ENCODE measurements around the gene KRT31.
"Not testable (repeated sequence)": the region's sequence is repeated elsewhere in the genome, so short reads cannot be mapped to it uniquely, and the experiment has no call there.

The KRT31 gene

GRCh38 chr17:41417127-41417526, 19.7 kb upstream of the KRT31 start:
- DNase-seq: no peak

GRCh38 chr17:41416479-41416878, 19.1 kb upstream of the KRT31 start:
- no peak for DNase-seq

- DNase-seq: no peak
Observed at GRCh38 chr17:41415833-41416335, 18.5 kb upstream of the KRT31 start.

DNA sequence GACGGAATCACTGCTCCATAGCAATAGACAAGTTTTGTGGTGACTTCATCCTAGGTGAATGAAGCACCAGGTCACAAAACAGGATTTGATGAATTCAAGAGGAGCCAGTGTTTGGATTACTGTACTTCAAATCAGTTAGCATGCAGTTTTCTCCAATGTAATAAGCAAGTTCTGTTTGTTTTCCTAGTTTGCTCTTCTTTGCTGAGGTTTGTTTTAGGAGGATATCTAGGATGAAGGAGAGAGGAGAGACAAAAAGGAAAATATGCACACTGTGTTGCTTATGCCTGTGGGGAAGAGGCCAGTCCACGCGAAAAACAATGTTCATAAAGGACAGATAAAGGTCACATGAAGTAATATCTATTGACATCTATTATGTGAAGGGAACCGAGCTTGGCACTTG, 18.0 kb upstream of the KRT31 start:
- no peak for DNase-seq

DNA sequence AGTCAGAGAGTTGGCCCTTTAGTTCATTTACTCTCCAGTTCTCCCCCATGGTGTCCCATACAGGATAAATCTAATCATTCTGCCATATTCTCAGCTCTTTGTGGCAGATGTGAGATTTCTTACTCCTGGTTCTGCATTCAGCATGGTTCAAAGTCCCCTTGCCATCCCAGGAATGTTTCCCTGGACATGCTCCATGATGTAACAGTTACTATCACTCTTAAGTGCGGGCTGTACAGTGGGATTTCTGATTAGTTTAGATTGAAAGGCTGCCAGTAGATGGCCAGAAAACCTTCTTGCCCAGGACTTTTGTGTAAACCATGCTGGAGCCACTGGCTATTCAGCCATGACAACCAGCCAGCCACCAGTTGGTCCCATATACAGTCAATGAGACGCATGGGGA, 16.6 kb upstream of the KRT31 start:
- no peak for DNase-seq

DNA sequence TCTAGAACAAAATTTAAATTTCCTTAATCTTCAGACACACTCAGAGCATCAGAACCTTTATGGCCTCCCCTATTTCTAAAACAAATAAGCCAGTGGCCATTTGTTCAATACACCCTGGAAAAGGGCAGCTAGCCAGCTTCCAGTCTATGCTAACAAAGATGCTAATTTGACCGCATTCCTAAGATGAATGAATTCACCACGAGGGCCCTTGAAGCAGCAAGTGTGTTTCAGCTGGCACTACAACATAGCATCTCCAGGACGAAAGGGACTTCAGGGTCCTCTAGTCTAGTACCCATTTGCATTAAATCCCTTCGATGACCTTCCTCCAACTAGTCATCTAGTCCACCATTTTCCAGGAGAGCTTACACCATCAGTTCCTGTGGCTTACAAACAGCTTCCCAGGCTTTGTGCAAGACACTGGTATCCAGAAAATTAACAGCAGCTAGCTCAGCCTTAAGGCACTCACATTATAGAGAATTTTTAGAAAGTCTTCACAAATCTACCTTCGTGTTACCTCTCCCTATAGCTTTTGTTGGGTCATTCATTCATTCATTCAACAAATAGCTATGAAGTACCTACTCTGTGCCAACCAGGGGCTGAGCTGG, 16.0 kb upstream of the KRT31 start:
- no peak for DNase-seq

- no peak for DNase-seq
Observed at GRCh38 chr17:41411072-41411840, 13.8 kb upstream of the KRT31 start.

- DNase-seq: no peak
Observed at GRCh38 chr17:41407226-41407625, 9.8 kb upstream of the KRT31 start.

GRCh38 chr17:41406205-41406604, 8.8 kb upstream of the KRT31 start:
- DNase-seq: no peak

DNA sequence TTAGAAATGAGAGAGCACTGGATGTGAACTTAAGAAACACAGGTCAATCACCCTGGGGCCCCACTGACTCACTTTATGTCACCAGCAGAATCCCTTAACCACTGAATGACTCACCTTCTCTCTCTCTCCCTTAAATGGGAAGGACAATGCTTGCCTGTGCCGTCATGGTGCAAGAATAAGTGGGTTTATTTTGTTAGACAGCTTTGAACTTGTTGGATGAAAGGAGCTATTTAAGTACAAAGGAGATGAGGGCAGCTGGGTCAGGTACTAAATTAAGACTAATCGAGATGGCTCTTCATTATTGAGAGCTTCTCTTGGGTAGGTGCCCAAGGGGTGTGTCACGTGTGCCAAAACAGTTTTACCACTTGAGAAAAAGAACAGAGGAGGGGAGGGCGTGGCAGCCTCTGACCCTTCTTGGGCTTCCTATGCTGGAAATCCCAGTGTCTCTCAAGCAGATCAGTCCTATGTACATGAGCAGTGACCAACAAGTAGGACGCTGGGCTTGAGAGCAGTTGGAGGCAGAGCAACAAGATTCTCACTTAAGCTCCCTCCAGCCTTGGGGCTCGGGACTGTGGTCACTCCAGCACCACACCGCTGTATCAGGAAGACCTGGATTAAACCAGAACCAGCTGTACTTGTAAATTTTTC, 6.7 kb upstream of the KRT31 start:
- DNase-seq: peak; percentile 72

DNA sequence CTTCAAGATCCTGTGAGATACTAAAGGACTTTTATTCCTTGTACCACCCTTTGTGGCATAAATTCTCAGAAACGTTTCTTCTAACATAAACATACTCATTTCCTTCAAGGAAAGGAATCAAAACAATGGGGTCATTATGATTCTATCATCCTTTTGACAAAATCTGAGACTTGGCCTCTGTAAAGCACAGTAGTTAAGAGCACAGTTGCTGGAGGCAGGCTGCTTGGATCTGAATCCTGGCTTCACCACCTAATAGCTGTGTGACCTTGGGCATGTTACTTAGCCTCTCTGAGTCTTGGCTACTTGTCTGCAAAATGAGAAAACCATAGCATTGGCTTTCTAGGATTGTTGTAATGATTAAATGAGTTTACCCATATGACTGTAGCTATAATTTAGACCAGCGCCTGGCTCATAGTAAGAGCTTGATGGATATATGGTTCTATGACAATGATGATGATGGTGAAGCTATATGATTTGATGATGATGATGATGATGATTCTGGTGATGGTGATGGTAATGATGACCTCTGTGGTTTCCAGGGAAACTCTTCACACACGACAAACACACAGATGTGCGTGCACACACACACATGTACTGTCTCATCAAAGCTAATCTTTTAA, 6.1 kb upstream of the KRT31 start:
- DNase-seq: no peak

DNA sequence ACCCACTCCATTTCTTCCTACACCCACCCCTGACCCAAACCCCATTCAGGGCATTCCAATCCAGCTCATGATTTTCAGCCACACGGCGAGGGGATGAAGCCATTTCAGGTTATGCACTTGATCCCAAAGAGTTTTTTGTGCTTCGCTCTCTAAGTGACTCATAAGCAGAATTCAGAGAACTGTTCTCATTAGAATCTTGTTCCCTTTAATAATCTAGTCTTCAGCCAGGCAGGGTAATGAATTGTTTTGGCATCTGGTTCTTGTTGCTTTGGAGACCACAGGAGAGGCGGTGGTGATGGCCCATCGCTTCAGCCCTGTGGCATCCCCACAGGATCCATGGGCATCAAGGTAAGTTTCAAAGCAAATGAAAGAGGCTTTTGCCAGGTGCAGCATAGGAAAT, 4.8 kb upstream of the KRT31 start:
- DNase-seq: no peak

DNA sequence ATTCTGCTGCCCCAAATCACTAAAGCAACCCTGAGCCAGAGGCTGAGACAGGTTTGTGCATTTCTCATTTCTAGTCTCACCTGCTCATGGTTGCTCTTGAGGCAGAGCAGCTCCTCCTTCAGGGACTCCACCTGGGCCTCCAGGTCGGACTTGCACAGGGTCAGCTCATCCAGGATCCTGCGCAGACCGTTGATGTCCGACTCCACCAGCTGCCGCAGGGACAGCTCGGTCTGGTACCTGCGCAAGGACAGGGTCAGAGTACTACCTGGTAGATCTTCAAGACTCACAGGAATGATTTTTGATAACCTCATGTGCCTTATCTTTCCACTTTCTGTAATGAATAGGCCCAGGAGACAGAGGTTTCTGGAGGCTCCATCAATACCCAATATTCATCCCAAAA, 1.1 kb downstream of the KRT31 start:
- DNase-seq: no peak

DNA sequence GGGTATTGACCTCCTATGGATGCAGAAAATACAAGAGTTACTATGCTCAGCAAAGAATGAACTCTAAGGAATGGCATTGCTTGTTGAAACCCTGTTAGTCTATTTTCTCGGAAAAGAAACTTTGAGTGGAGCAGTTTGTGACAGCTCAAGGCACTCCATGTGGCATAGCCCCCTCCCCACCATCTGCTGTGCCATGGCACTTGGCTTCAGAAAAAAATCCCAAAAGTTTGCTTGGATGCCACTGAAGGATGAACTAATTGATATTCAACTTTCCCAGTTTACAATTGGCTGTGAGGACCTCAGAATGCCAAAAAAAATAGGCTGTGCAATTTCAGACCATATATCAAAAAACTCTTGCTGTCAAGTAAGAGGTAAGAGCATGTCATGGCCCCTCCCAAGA, 1.8 kb downstream of the KRT31 start:
- no peak for DNase-seq

- DNase-seq: not testable (repeated sequence)
Observed at GRCh38 chr17:41395044-41395443, 2.4 kb downstream of the KRT31 start.

- no peak for DNase-seq
Observed at GRCh38 chr17:41394254-41394996, 3.0 kb downstream of the KRT31 start.

DNA sequence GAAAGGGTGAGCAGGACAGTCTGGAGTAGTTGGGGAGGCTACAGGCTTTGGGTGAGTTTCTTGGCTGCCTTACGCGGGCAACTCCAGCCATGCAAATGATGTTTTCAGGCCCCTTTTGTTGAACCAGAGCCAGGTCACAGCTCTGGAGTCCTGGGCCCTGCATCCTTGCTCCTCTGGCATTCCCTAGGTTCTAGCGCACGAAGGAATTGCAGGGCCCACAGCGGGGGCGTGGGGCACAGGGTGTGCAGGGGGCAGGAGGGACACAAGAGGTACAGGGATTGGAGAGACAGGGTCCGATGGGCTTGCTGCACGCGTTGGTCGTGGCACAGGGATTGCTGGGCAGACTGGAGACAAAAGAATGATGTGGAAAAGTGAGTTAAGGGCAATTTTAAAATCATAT, 3.6 kb downstream of the KRT31 start:
- DNase-seq: no peak

DNA sequence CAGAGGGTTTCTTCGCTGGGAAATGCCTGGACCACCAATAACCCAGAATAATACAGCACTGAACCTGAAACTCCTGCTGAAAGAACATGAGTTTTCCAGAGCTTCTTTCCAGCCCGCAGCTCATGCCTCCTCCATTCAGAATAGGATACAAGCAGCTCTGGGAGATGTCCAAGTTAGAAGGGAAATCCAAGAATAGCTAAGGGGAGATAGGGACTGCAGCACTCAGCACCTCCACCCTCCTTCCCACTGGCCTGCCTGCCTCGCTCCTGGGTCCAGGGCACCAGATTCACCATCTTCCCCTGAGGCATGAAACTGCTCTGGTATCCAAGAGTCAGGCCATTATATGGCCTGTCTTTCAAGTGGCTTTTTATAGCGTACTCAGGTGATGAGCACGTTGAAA, 4.1 kb downstream of the KRT31 start:
- DNase-seq: no peak

- no peak for DNase-seq
Observed at GRCh38 chr17:41392278-41392677, 5.1 kb downstream of the KRT31 start.

DNA sequence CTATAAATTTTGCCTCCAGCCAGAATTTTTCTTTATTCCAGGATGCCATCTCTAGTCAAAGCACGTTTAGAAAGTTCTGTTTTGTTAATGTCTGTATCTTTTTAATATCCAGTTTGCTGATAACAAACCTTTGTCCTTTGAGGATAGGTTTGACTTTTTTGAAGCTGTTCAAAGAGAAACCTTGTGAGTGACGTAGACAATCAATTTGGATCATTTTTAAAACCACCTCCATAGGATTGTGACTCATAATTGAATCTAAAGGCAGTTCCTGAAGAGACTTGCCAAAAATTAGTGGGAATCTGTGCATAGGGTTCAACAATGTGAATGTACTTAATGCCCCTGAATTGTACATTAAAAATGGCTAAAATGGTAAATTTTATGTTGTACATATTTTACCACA, 5.9 kb downstream of the KRT31 start:
- no peak for DNase-seq

DNA sequence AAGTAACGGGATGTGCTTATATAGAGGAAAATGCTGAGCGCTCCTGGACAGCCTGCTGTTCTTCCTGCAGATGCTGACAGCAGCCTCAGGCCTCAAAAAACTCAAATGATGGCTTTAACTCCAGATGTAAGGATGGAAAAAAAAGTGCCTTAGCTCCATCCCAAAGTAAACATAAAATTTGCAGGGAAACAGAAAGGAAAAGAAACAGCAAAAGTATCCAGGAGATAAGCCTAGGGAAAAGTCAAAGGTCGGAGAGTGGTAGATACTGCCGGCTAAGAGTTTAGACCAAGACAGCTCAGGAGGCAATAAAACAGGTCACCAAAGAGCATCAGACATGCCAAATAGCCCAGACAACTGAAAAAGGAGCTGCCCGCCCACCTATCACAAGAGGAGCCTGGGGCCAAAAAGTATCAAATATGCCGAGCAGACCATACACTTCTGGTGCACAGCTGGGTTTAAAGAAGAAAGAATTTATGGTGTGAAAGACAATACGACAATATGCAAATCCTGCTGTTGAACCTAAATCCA, 6.9 kb downstream of the KRT31 start:
- no peak for DNase-seq

DNA sequence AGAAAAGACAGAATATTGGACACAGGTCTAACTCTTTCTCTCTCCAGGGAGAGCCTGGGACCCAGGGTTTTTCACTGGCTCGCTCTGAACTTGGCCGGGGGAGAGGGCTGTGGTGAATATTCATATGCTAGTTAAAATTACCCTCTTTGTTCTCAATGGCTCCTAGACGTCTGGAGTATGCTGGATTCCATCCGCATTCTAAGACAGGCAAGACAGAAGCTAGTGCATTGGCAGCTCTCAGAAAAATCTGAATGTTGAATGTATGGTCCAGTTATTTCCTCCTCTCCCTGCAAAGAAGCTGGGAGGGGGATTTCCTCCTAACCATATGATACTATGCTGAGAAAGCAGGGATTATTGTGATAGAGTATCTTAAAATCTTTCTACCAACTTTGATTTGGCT, 9.7 kb downstream of the KRT31 start:
- DNase-seq: no peak

- no peak for DNase-seq
Observed at GRCh38 chr17:41386227-41386626, 11.2 kb downstream of the KRT31 start.
